ENCODE results near the gene CCDC171. TPM values are rescaled to one million over a fixed set of nuclear protein-coding genes. Genes with fewer than 3 reads are reported as not detected.

Gene CCDC171
- total and polyA plus RNA-seq, 5 donors = 0.61 to 3.4 (median 2.6) TPM

DNA sequence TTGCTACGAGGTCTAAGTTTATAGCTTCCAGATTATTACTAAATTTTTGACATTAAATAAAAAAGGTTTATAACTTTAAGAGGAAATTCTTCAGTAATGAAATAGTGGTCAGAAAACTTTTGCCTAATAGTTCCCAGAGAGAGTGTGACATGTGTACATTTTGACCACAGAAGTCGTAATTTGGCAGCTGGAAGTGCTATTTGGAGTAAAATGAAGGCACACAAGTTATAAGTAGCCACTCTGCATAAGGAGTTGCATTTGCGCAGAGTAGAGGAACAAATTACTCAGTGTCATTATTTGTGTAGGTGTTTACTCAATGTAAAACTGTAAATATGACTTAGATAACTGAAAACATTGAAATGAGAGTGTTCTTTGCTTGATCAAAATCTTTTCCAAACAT, 408.4 kb downstream of the CCDC171 start:
- no peak overlapping the region for H3K27ac ChIP-seq (ENCODE audit: low read length)
- intact Hi-C loops (cut with DNase I) = no loop called here
- no peaks in the 10 kb centered on the region for H3K27me3 ChIP-seq (ENCODE audit: control insufficient read depth, insufficient read depth)
- H3K4me3 ChIP-seq (ENCODE audit: low read length) = no peak overlapping the region
- DNase-seq = no peak
- H3K9me3 ChIP-seq (ENCODE audit: control insufficient read depth, low read length) = no peaks in the 10 kb centered on the region
- H3K4me1 ChIP-seq (ENCODE audit: control insufficient read depth, insufficient read depth, low read length) = no peaks in the 10 kb centered on the region
- 78% methylated on average over 3 of the region's 3 CpGs for WGBS
- no peak for ATAC-seq

DNA sequence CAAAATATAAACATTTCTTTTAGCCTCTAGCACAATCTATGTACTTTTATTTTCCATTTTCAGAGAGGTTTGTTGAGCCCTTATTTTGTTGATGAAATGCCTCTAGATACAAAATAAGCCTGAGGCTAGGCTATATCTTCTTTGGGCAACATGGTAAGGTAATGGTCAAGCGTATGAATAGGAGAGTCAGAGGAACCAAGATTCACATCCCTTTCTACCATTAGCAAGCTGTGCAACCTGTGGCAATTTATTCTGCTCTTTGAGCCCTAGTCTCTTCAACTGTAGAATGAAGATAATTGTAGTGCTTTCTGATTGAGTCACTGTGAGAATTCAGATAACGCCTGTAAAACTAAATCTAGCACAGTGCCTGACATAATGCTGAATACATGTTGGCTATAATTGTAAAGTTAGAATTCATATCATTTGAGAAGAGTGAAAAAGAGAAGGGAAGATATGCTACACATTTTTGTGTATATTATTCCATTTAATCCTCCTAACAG, 412.5 kb downstream of the CCDC171 start:
- intact Hi-C loops (cut with DNase I) = no loop called here
- ATAC-seq (no peak), DNase-seq (no peak)
- 88% methylated on average over 2 of the region's 2 CpGs for WGBS
- no peak overlapping the region for H3K27ac ChIP-seq (ENCODE audit: low read length)
- no peaks in the 10 kb centered on the region for H3K9me3 ChIP-seq (ENCODE audit: control insufficient read depth, low read length)
- no peak overlapping the region for H3K4me3 ChIP-seq (ENCODE audit: low read length)
- no peaks in the 10 kb centered on the region for H3K27me3 ChIP-seq (ENCODE audit: control insufficient read depth, insufficient read depth)
- no peaks in the 10 kb centered on the region for H3K4me1 ChIP-seq (ENCODE audit: control insufficient read depth, insufficient read depth, low read length)

DNA sequence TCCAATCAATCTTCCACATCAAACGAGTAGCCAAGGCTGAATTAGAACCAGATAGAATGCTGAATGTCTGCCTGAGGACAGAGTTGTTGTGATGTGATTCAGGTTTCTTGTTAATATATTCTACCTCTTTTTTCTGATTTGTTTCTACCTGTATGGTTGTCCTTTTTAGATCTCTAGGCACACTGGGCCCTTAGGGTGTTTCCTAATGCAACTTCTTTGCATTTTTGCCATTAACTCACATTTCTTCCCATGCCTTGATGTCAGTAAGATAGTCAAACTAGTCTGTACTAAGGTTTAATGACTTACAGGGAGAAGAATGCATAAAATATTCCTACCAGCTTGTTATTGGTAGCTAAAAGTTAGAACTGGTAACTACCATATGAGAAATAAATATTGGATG, 413.6 kb downstream of the CCDC171 start:
- Histone ChIP-seq H3K27me3 (ENCODE audit: control insufficient read depth, insufficient read depth) (no peaks in the 10 kb centered on the region), H3K9me3 (ENCODE audit: control insufficient read depth, low read length) (no peaks in the 10 kb centered on the region), H3K4me3 (ENCODE audit: low read length) (no peak overlapping the region), H3K4me1 (ENCODE audit: control insufficient read depth, insufficient read depth, low read length) (no peaks in the 10 kb centered on the region), H3K27ac (ENCODE audit: low read length) (no peak overlapping the region)
- DNase-seq (no peak), ATAC-seq (no peak)
- intact Hi-C loops (cut with DNase I) = no loop called here
- WGBS = 89% methylated on average over 1 of the region's 1 CpG

DNA sequence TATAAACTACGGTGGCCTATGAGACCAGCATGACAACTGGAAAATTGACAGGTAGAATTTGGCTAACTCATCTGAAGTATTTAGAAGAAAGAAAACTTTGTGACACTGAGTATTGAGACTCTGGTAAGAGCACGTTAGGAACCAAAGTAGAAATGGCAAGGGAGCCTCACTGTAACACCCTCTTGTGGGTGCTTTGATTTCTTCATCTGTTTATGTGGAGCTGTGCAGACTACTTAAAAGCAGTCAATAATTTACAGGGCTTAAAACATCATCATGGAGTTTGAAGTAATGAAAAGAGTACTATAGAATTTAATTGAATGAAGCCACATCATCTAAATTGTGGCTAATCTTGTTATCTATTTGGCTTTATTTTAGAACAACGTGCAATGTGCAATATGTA, 414.2 kb downstream of the CCDC171 start:
- H3K27ac ChIP-seq (ENCODE audit: low read length) = no peak overlapping the region
- no peaks in the 10 kb centered on the region for H3K9me3 ChIP-seq (ENCODE audit: control insufficient read depth, low read length)
- no peaks in the 10 kb centered on the region for H3K27me3 ChIP-seq (ENCODE audit: control insufficient read depth, insufficient read depth)
- no peak for DNase-seq
- WGBS = 72% methylated on average over 3 of the region's 3 CpGs
- no peaks in the 10 kb centered on the region for H3K4me1 ChIP-seq (ENCODE audit: control insufficient read depth, insufficient read depth, low read length)
- intact Hi-C loops (cut with DNase I) = no loop called here
- no peak overlapping the region for H3K4me3 ChIP-seq (ENCODE audit: low read length)
- no peak for ATAC-seq

DNA sequence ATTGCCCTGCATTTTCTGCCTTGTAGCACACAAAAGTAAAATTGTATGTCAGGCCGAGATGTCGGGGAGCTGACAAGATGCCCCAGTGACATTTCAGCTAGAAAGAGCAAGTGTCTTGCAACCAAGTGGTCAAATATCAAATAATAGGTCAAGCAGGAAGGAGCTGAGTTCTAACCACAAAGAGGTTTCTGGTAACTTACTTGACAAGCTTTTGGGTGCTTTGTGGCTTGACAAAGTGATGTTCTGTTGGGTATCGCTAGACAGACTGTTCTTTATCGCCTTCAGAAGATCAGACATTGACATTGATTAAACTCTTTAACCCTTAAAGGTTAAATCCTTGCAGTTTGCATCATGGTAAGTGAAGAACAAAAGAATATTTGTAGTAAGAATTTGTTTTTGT, 419.9 kb downstream of the CCDC171 start:
- 85% methylated on average over 4 of the region's 4 CpGs for WGBS
- no peak overlapping the region for H3K4me3 ChIP-seq (ENCODE audit: low read length)
- no peaks in the 10 kb centered on the region for H3K27me3 ChIP-seq (ENCODE audit: control insufficient read depth, insufficient read depth)
- ATAC-seq (no peak), DNase-seq (no peak)
- no peak overlapping the region for H3K27ac ChIP-seq (ENCODE audit: low read length)
- no peaks in the 10 kb centered on the region for H3K9me3 ChIP-seq (ENCODE audit: control insufficient read depth, low read length)
- intact Hi-C loops (cut with DNase I) = no loop called here
- no peaks in the 10 kb centered on the region for H3K4me1 ChIP-seq (ENCODE audit: control insufficient read depth, insufficient read depth, low read length)

DNA sequence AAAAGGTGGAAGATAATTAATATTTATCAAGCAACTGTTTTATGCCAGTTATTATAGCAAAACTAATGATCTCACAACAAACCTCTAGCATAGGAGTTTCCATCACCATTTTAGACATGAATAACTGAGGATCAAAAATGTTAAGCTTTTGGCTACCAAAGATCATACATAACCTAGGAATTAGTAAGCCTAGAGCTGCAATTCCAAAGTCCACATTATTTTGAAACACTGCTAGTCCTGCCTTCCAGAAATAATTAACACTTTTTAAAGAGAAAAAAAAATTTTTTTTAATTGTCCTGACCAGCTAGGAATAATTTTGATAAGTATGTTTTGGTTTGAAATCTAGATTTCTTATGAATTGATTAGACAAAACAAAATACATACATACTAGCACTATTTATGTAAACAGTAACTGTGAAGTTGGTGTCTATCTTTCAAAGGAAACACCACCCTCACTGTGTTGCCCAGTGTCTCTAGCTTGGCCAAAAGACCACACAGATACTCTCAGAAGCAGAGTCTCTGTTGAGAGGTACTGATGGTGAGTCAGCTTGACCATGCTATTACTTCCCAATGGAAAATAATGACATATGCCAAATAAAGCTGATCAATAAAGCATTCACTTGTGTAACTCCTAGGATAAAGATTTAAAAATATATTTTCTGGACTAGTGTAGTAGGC, 422.4 kb downstream of the CCDC171 start:
- intact Hi-C loops (cut with DNase I) = no loop called here
- DNase-seq = no peak
- no peaks in the 10 kb centered on the region for H3K4me1 ChIP-seq (ENCODE audit: control insufficient read depth, insufficient read depth, low read length)

DNA sequence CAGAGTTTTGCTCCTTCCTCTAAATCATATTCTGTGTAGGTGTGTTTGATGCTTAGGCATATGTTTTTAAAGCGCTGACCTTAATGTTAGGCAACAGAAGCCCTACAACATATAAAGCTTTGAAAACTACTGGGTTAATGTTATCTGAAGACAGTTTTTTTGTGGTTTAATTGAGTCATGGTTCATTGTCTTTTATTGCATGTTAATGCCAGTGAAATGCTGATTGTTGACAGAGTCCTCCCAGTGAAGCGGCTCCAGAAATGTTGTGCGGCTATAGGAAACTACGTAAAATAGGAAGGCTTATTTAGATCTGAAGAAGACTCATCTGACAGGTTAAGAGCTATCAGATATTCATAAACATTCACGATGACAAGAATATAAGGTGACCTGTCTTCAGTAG, 424.6 kb downstream of the CCDC171 start:
- 96% methylated on average over 5 of the region's 5 CpGs for WGBS

More for the DNA sequence above, 422.4 kb downstream of the CCDC171 start:
- H3K27me3 ChIP-seq (ENCODE audit: control insufficient read depth, insufficient read depth) = no peaks in the 10 kb centered on the region
- H3K9me3 ChIP-seq (ENCODE audit: control insufficient read depth, low read length) = no peaks in the 10 kb centered on the region
- H3K4me3 ChIP-seq (ENCODE audit: low read length) = no peak overlapping the region
- H3K27ac ChIP-seq (ENCODE audit: low read length) = no peak overlapping the region
- no peak for ATAC-seq

DNA sequence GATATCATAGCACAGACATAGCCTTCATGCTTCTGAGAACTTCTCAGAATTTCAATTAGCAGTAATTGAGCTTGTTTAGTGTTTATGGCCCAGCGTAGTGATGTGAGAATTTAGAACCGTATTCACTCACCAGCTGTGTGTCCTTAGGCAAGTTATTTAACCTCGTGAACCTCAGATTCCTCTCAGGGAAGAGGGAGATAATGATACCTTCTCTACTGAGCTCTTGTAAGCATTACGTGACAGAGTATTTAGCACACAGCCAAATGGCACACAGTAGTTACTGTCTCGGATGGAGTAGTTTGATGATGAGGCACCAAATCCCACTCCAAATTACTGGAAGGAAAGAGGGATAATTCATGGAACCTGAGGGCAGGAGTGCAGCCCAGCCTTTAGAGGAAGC, 429.3 kb downstream of the CCDC171 start:
- DNase-seq = no peak
- H3K27me3 ChIP-seq (ENCODE audit: control insufficient read depth, insufficient read depth) = no peaks in the 10 kb centered on the region
- ATAC-seq = no peak
- no peak overlapping the region for H3K4me3 ChIP-seq (ENCODE audit: low read length)
- no peaks in the 10 kb centered on the region for H3K4me1 ChIP-seq (ENCODE audit: control insufficient read depth, insufficient read depth, low read length)
- no peaks in the 10 kb centered on the region for H3K9me3 ChIP-seq (ENCODE audit: control insufficient read depth, low read length)
- WGBS = 58% methylated on average over 5 of the region's 5 CpGs
- no peak overlapping the region for H3K27ac ChIP-seq (ENCODE audit: low read length)
- intact Hi-C loops (cut with DNase I) = no loop called here

More for the DNA sequence above, 424.6 kb downstream of the CCDC171 start:
- H3K9me3 ChIP-seq (ENCODE audit: control insufficient read depth, low read length) = no peaks in the 10 kb centered on the region
- DNase-seq (no peak), ATAC-seq (no peak)
- H3K27me3 ChIP-seq (ENCODE audit: control insufficient read depth, insufficient read depth) = no peaks in the 10 kb centered on the region
- H3K4me3 ChIP-seq (ENCODE audit: low read length) = no peak overlapping the region
- no peak overlapping the region for H3K27ac ChIP-seq (ENCODE audit: low read length)
- intact Hi-C loops (cut with DNase I) = no loop called here
- no peaks in the 10 kb centered on the region for H3K4me1 ChIP-seq (ENCODE audit: control insufficient read depth, insufficient read depth, low read length)

DNA sequence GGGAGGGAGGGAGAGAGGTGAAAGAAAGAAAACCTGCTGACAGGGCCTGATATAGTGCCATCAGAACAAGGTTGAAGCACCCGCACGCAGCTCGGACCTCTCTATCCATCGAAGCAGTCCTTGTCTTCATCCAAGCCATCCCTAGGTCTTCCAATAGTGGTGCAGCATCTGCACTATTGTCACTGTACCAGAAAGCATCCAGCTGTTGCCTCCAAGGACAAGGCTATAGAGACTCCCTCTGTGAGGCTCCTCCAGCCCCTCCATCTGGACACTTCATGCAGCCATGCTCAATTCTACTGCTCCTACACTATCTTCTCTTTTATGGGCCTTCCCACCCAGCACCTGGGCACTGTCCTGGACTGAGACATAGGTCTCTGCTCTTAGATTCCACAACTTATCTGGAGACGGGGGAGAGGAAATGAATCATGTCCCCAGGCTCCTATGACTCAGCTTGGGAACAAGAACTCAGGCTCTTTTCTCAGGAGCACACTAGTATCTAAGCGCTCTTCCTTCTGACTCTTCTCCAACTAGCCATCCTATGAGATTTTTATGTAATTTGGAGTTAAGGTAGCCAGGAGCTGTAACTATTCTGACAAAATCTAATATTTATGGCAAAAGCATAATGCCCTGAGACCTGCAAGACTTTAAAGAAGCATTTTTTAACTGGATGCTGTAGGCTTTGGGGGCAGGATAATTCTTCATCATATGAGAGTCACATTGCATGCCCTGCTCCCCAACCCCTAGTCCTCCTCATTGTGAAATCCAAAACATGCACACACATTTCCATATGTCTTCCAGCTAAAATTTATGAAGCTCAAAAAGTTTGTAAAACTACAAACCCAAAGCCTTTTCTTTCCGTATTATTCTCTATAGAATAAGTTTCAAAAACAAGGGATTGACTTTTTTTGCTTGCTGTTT, 446.8 kb downstream of the CCDC171 start:
- Histone ChIP-seq H3K27ac (ENCODE audit: low read length) (no peak overlapping the region), H3K9me3 (ENCODE audit: control insufficient read depth, low read length) (no peaks in the 10 kb centered on the region), H3K4me1 (ENCODE audit: control insufficient read depth, insufficient read depth, low read length) (no peaks in the 10 kb centered on the region), H3K27me3 (ENCODE audit: control insufficient read depth, insufficient read depth) (no peaks in the 10 kb centered on the region), H3K4me3 (ENCODE audit: low read length) (no peak overlapping the region)
- 65% methylated on average over 7 of the region's 7 CpGs for WGBS
- intact Hi-C loops (cut with DNase I) = no loop called here
- peak; percentile 29 to 69 for ATAC-seq
- no peak for DNase-seq

DNA sequence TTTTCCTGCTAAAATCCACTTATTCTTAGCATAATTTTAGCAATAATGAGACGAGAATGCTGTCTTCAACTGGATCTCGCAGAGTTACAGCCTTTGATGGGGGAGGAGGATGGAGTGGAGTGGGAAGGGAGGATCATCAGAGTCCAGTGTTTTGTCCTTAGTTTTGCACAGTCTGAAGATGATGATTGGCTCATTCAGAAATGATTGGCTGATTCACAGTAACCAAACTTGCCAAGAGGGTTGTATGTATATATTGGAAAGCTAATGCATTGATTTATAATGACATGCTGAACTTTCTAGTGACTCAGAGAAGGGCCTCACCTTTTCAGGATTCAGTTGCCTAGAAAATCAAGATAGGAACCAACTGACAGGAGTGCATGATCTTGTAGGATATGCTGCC, 448.0 kb downstream of the CCDC171 start:
- Histone ChIP-seq H3K4me1 (ENCODE audit: control insufficient read depth, insufficient read depth, low read length) (no peaks in the 10 kb centered on the region), H3K27me3 (ENCODE audit: control insufficient read depth, insufficient read depth) (no peaks in the 10 kb centered on the region), H3K9me3 (ENCODE audit: control insufficient read depth, low read length) (no peaks in the 10 kb centered on the region), H3K4me3 (ENCODE audit: low read length) (no peak overlapping the region), H3K27ac (ENCODE audit: low read length) (no peak overlapping the region)
- ATAC-seq (no peak), DNase-seq (no peak)
- intact Hi-C loops (cut with DNase I) = no loop called here
- 93% methylated on average over 2 of the region's 2 CpGs for WGBS

DNA sequence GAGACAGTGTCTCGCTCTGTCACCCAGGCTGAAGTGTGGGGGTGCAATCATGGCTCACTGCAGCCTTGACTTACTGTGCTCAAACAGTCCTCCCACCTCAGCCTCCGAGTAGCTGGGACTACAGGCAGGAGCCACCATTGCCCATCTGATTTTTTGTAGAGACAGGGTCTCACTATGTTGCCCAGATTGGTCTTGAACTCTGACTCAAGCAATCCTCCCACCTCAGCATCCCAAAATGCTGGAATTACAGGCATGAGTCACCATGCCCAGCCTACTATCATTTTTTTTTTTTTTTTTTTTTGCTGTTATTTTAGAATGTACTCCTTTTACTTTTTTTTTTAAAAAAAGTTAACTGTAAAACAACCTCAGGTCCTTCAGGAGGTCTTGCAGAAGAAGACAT, 449.0 kb downstream of the CCDC171 start:
- H3K27ac ChIP-seq (ENCODE audit: low read length) = no peak overlapping the region
- intact Hi-C loops (cut with DNase I) = no loop called here
- DNase-seq = no peak
- no peak overlapping the region for H3K4me3 ChIP-seq (ENCODE audit: low read length)
- H3K4me1 ChIP-seq (ENCODE audit: control insufficient read depth, insufficient read depth, low read length) = no peaks in the 10 kb centered on the region
- ATAC-seq = no peak
- H3K9me3 ChIP-seq (ENCODE audit: control insufficient read depth, low read length) = no peaks in the 10 kb centered on the region
- whole genome bisulfite sequencing = 86% methylated on average over 2 of the region's 2 CpGs
- H3K27me3 ChIP-seq (ENCODE audit: control insufficient read depth, insufficient read depth) = no peaks in the 10 kb centered on the region

Measured in right cardiac atrium (tissue), 5 donors.